ENCODE measurements around the gene CDK6.

The CDK6 gene

GRCh38 chr7:92668564-92668963, 167.8 kb downstream of the CDK6 start:
- H3K79me2 ChIP-seq (ENCODE audit: low read length), result peaks cover 3% of the 10 kb centered on the region; the same call in 1 of the 2 replicates
- no peak overlapping the region for H3K9ac ChIP-seq (ENCODE audit: low read length)
- H3K4me1 ChIP-seq (ENCODE audit: low read length), result peaks cover 19% of the 10 kb centered on the region
- TF ChIP-seq EZH2phosphoT487 (IDR thresholded peaks at IDR 0.05; ENCODE audit: low read depth), result no peak
- no peak for TF ChIP-seq CTCF (IDR thresholded peaks at IDR 0.05; ENCODE audit: low read depth, low read length)
- H3K36me3 ChIP-seq (replicated peaks; ENCODE audit: low read depth, low read length), result peaks cover 15% of the 10 kb centered on the region
- no peaks in the 10 kb centered on the region for H4K20me1 ChIP-seq (ENCODE audit: insufficient read depth, low read length)
- H3K4me3 ChIP-seq (ENCODE audit: low read length), result no peak overlapping the region
- no peak overlapping the region for H3K4me2 ChIP-seq (ENCODE audit: low read length)
- H3K27me3 ChIP-seq (ENCODE audit: low read depth, low read length), result no peaks in the 10 kb centered on the region
- H2AFZ ChIP-seq (ENCODE audit: low read depth, low read length), result no peak overlapping the region
- no peak overlapping the region for H3K27ac ChIP-seq (ENCODE audit: low read length)
- no peaks in the 10 kb centered on the region for H3K9me3 ChIP-seq (ENCODE audit: insufficient read depth, low read length)

GRCh38 chr7:92667816-92668535, 168.4 kb downstream of the CDK6 start:
- Histone ChIP-seq H3K9ac (ENCODE audit: low read length) (no peak overlapping the region), H4K20me1 (ENCODE audit: insufficient read depth, low read length) (no peaks in the 10 kb centered on the region), H3K27ac (ENCODE audit: low read length) (no peak overlapping the region), H3K79me2 (ENCODE audit: low read length) (peaks cover 3% of the 10 kb centered on the region; the same call in 1 of the 2 replicates), H3K27me3 (ENCODE audit: low read depth, low read length) (no peaks in the 10 kb centered on the region), H3K4me3 (ENCODE audit: low read length) (no peak overlapping the region), H3K9me3 (ENCODE audit: insufficient read depth, low read length) (no peaks in the 10 kb centered on the region), H3K4me2 (ENCODE audit: low read length) (no peak overlapping the region), H3K36me3 (replicated peaks; ENCODE audit: low read depth, low read length) (peaks cover 15% of the 10 kb centered on the region), H3K4me1 (ENCODE audit: low read length) (peaks cover 19% of the 10 kb centered on the region), H2AFZ (ENCODE audit: low read depth, low read length) (no peak overlapping the region)
- TF ChIP-seq CTCF (IDR thresholded peaks at IDR 0.05; ENCODE audit: low read depth, low read length), result no peak

GRCh38 chr7:92665926-92666325, 170.4 kb downstream of the CDK6 start:
- Histone ChIP-seq H3K27me3 (ENCODE audit: low read depth, low read length) (no peaks in the 10 kb centered on the region), H3K9me3 (ENCODE audit: insufficient read depth, low read length) (no peaks in the 10 kb centered on the region), H3K9ac (ENCODE audit: low read length) (no peak overlapping the region), H3K79me2 (ENCODE audit: low read length) (peaks cover 3% of the 10 kb centered on the region; the same call in 1 of the 2 replicates), H3K4me2 (ENCODE audit: low read length) (no peak overlapping the region), H3K27ac (ENCODE audit: low read length) (no peak overlapping the region), H2AFZ (ENCODE audit: low read depth, low read length) (no peak overlapping the region), H3K4me1 (ENCODE audit: low read length) (peaks cover 29% of the 10 kb centered on the region), H3K36me3 (replicated peaks; ENCODE audit: low read depth, low read length) (peaks cover 14% of the 10 kb centered on the region), H3K4me3 (ENCODE audit: low read length) (no peak overlapping the region), H4K20me1 (ENCODE audit: insufficient read depth, low read length) (no peaks in the 10 kb centered on the region; the same call in 1 of the 2 replicates)
- no peak for TF ChIP-seq EZH2phosphoT487 (IDR thresholded peaks at IDR 0.05; ENCODE audit: low read depth)
- TF ChIP-seq CTCF (IDR thresholded peaks at IDR 0.05; ENCODE audit: low read depth, low read length), result no peak

- Histone ChIP-seq H4K20me1 (ENCODE audit: insufficient read depth, low read length) (no peaks in the 10 kb centered on the region; the same call in 1 of the 2 replicates), H3K4me1 (ENCODE audit: low read length) (peaks cover 33% of the 10 kb centered on the region), H3K4me3 (ENCODE audit: low read length) (no peak overlapping the region), H3K27ac (ENCODE audit: low read length) (no peak overlapping the region), H3K27me3 (ENCODE audit: low read depth, low read length) (no peaks in the 10 kb centered on the region), H3K36me3 (replicated peaks; ENCODE audit: low read depth, low read length) (peaks cover 18% of the 10 kb centered on the region), H3K9me3 (ENCODE audit: insufficient read depth, low read length) (no peaks in the 10 kb centered on the region), H2AFZ (ENCODE audit: low read depth, low read length) (no peak overlapping the region), H3K4me2 (ENCODE audit: low read length) (no peak overlapping the region), H3K79me2 (ENCODE audit: low read length) (peaks cover 10% of the 10 kb centered on the region; the same call in 1 of the 2 replicates), H3K9ac (ENCODE audit: low read length) (no peak overlapping the region)
- TF ChIP-seq EZH2phosphoT487 (IDR thresholded peaks at IDR 0.05; ENCODE audit: low read depth), result no peak
- no peak for TF ChIP-seq CTCF (IDR thresholded peaks at IDR 0.05; ENCODE audit: low read depth, low read length)
These were observed 174.7 kb downstream of the CDK6 start for GRCh38 chr7:92661651-92662050.

Data from OCI-LY3 (cell line).